Muscle of back (tissue), 11 donors: Measurements from ENCODE around the gene TBX1. TPM values are rescaled to one million over a fixed set of nuclear protein-coding genes. Genes with fewer than 3 reads are reported as not detected.
A peak's percentile ranks its signal among the peaks of the same experiment; 100 is the strongest.
"Not testable (repeated sequence)": the region's sequence is repeated elsewhere in the genome, so short reads cannot be mapped to it uniquely, and the experiment has no call there.

ENCODE experiments used
- DNase-seq, 3 donors: peaks; one replicate each; pipeline versions ENCODE4 v3.0.0 to v3.0.0-alpha.2; 2013
- polyA plus RNA-seq, 10 donors: library from polyadenylated mRNA; unstranded; fragments of 120-200 nt; gene quantifications; one replicate each; pipeline ENCODE4 v1.2.1, GENCODE V29; 2013; ENCODE audit not compliant: insufficient read length in 10 of 10

TBX1 gene
- polyA plus RNA-seq, 10 donors, result 5.3 to 16.6 (median 7.6) TPM

DNA sequence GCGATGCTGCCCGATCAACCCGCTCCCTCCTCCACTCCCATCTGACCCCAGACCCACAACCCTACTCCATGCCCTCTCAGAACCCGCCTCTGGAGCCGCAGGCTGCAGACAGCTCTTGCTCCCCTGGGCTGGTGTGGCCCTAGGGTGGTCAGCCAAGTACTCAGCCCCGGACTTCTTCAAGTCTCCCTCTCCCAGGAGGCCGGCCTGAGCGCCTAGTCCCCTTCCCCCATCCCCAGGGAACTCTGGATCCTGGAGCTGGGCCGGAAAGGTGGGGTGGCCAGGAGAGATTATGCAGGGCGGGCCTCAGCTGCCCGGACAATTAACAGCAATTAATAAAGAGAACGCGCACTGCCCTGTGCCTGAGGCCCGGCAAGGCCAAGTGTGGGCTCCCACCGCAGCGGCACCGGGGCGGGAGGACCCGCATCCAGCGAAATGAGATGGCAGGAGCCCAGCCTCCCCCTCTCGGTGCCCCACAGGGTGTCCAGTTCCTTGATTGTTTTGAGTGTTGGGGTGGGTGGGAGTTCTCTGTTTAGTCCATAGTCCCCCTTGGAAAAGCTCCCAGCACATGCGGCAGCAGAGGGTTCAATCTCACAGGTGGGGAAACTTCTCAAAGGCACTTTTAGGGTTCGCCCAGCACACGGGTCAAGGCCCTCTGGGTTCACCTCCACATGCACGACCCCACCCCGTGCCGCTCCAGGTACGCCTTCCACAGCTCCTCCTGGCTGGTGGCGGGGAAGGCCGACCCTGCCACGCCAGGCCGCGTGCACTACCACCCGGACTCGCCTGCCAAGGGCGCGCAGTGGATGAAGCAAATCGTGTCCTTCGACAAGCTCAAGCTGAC lies 3.1 kb downstream of the TBX1 start:
- DNase-seq, result no peak

DNA sequence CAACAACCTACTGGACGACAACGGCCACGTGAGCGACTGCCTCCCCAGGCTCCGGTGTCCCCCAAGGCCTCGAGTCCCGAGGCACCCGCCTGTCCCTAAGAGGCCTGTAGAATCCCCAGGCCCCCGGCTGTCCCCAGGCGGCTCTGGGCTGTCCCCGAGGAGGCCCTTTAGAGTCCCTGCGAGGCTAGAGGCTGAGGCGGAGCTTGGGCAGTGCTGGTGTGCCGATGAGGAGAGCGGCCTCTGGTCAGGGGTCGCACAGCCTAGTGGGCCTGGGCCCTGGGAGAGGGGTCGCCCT lies 3.7 kb downstream of the TBX1 start:
- DNase-seq, result no peak

GRCh38 chr22:19764636-19765476 lies 4.3 kb downstream of the TBX1 start:
- no peak for DNase-seq

DNA sequence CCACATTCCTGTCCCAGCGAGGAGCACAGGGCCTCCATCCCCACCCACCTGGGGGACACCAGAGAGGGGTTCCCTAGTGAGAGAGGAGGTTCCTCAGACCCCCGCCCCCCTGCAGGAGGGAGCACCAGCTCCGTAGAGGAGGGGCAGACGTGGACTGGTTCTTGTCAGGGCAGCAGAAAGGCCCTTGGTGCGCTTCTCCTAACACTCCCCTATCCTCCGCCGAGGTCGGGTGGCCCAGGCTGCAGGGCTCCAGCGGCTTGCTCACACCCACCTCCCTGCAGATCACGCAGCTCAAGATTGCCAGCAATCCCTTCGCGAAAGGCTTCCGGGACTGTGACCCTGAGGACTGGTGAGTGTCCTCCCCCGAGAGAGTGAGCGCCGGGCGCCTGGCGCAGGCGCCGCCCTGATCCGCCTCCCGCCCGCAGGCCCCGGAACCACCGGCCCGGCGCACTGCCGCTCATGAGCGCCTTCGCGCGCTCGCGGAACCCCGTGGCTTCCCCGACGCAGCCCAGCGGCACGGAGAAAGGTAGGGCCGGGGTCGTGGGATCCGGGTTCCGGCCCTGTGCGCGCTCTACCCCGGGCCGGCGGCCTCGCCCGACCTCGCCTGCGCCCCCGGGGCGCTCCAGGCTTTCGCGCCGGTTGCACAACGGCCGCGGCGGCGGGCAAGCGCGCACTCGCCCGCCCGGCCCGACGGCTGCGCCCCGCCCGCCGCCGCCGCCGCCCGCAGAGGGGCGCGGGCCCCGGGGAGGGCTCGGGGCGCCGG lies 5.1 kb downstream of the TBX1 start:
- no peak for DNase-seq

DNA sequence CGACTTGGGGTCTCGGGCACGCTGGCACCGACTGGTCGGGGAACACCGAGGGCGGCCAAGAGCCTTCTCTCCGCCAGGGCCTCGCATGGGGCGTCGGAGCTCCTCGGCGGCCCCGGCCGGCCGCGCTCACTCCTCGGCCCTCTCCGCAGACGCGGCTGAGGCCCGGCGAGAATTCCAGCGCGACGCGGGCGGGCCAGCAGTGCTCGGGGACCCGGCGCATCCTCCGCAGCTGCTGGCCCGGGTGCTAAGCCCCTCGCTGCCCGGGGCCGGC lies 5.6 kb downstream of the TBX1 start:
- no peak for DNase-seq

DNA sequence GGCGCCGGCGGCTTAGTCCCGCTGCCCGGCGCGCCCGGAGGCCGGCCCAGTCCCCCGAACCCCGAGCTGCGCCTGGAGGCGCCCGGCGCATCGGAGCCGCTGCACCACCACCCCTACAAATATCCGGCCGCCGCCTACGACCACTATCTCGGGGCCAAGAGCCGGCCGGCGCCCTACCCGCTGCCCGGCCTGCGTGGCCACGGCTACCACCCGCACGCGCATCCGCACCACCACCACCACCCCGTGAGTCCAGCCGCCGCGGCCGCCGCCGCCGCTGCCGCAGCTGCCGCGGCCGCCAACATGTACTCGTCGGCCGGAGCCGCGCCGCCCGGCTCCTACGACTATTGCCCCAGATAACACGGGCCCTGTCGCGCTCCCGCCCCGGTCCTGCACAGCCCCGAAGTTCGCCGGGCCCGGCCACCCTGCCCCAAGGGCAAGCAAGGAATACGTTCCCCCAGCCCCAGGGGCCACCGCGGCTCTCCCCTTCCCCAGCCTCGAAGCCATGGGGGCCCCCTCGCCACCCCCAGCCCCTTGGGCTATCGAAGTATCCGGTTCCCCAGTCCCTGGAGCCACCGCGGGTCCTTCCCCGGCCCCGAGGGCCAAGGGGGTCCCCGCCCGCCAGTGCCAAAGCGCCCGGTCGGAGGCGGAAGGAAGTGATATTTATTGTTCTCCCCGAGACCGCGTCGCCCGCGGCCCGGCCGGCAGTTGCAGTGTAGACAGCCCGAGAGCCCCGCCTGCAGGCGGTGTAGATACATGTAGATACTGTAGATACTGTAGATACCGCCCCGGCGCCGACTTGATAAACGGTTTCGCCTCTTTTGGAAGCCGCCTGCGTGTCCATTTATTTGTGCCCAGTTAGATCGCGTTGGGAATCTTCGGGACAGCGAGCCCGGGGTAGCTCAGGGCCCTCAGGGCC lies 6.2 kb downstream of the TBX1 start:
- peak in 1 of 3 donors; percentile 51 for DNase-seq

GRCh38 chr22:19767427-19768341 lies 7.1 kb downstream of the TBX1 start:
- DNase-seq, result peak in 1 of 3 donors; percentile 67

DNA sequence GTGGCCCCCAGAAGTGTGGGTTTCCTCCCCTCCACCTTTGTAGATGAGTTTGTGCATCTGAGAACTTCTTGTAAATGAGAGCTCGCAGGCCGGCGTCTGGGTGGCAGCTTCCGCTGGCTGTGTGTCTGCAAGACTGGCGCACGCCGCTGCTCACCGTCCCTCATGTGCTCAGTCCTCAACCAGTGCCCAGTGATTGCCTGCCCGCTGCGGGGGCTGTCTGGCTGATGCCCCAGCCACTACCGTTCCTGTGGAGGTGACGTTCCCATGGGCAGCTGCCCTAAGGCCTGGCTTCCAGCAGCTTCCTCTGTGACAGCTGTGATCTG lies 8.8 kb downstream of the TBX1 start:
- no peak for DNase-seq

- no peak for DNase-seq
These were observed 10.0 kb downstream of the TBX1 start for GRCh38 chr22:19770349-19771220.

DNA sequence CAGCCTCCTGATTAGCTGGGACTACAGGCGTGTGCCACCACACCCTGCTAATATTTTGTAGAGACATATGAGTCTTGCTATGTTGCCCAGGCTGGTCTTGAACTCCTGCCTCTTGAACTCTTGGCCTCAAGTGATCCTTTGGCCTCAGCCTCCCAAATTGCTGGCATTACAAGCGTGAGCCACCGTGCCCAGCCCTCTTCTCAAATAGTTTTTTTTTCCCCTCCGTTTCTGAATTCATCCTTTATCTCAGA lies 11.8 kb downstream of the TBX1 start:
- DNase-seq, result no peak

DNA sequence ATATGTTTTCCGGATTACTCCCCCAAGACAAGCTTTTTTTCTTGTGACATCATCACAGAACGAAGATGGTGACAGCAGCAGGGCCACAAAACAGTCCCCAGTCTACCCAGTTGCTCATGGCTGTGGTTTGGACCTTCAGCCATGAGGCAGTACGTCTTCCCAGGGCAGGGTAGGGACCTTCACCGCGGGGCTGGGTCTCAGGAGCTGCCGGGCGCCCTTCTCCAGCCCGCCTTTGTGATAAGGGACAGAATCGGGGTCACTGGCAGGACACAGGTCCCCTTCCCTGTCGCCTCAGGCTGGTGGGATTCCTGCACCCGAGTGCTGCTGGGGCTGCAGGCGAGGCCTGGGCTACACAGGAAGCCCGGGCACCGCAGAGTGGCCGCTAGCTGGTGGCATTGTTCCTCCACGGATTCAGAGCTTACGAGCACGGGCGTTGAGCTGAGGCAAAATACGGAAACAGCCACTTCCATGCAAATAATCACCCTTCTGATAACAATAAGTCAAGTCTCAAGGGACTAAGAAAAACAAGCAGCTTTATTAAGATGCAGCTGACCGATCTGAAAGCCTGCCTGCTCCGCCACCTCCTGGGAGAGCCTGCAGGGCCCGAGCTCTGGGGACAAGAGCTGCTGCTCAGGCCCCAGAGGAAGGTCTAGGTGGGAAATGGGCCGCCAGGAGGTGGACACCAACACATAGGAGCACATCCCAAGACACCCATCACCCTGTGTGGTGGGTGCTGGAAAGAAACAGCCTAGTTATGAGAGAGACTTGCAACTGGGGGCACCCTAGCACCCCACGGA lies 12.3 kb downstream of the TBX1 start:
- DNase-seq, result no peak

DNA sequence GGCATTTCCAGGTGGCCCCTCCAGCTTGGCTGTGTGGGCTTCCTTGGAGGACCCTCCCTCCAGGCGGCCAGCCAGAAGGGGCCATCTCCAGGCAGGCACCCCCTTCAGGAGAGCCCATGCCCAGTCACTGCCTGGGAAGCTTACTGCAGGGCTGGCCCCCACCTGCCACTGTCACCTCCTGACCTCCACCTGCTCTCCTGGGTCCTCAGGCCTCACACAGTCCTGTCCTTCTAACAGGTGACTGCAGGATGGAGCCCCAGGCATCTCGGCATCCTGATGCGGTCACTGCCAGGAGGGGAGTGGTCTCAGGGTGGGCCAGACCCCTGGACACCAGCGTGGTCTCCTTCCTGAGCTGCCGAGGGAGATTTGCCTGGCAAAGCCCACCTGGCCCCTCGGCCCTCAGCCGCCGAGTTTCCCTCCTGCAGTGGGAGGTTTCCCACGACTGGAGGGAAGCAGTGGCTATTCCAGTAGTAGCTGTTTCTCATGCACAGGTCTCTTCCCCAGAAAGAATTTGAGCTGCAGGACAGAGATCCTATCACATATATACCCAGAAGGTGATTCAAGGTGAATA lies 13.0 kb downstream of the TBX1 start:
- DNase-seq, result no peak

DNA sequence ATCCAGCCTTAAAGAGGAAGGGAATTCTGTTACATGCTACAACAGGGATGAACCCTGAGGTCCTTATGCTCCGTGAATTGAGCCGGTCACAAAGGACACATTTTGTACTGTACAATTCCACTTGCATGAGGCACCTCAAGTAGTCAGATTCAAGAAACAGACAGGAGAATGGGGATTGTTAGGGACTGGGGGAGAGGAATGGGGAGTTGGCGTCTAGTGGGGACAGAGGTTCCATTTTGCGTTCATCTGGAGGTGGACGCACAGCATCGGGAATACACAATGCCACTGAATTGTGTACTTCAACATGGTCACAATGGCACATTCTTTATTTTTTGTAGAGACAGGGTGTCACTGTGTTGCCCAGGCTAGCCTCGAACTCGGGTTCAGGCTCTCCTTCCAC lies 14.1 kb downstream of the TBX1 start:
- no peak for DNase-seq

DNA sequence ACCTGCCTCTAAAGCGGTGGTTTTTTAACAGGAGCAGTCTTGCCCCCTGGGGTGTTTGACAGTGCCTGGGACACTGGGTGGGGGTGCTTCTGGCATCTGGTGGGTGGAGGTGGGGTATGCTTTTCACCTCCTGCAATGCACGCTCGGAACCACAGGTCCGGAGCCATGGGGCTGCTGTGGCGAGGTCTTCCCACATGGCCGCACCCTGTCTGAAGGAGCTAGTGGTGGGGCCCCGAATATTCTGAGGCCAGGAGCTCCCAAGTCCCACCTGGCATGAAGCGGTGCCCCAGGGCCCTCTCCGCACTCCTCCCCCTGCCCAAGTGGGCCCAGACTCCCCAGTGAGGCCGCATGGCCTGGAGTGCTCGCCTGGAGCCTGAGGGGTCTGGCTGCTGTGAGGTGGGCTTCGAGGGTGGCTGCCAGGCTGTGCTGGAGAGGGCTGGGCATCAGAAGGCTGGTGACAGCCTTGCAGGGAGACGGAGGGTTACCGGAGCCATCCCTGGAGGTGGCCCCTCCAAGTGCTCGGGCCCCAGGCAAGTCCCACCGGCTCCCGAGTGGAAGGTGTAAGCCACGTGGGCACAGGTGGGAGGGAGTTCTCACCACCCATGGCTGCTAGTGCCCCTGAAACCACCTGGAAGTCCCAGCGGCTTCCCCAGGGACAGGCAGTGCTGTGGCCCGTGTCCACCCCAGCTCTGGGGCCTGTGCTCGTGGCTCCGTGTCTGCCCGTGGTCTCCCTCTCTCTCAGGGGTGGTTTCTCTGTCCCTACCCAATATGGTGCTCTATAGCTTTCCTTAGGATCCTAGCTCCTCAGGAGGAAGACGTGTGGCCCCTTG lies 15.1 kb downstream of the TBX1 start:
- DNase-seq, result no peak

- DNase-seq, result no peak
These were observed 16.0 kb downstream of the TBX1 start for GRCh38 chr22:19776433-19777031.

GRCh38 chr22:19777192-19777591 lies 16.6 kb downstream of the TBX1 start:
- not testable (repeated sequence) for DNase-seq

GRCh38 chr22:19779011-19779421 lies 18.4 kb downstream of the TBX1 start:
- no peak for DNase-seq
